HG03175 (cell line): Measurements from ENCODE around the gene CEP120.
"Not testable (repeated sequence)": the region's sequence is repeated elsewhere in the genome, so short reads cannot be mapped to it uniquely, and the experiment has no call there.

ENCODE experiments used
- ATAC-seq: cut with Tn5 transposase; IDR thresholded peaks from one replicate; pipeline ENCODE4 v1.9.1; 2021; ENCODE audit warnings: mild to moderate bottlenecking, moderate library complexity; ENCODE audit not compliant: unreplicated experiment

CEP120 gene

DNA sequence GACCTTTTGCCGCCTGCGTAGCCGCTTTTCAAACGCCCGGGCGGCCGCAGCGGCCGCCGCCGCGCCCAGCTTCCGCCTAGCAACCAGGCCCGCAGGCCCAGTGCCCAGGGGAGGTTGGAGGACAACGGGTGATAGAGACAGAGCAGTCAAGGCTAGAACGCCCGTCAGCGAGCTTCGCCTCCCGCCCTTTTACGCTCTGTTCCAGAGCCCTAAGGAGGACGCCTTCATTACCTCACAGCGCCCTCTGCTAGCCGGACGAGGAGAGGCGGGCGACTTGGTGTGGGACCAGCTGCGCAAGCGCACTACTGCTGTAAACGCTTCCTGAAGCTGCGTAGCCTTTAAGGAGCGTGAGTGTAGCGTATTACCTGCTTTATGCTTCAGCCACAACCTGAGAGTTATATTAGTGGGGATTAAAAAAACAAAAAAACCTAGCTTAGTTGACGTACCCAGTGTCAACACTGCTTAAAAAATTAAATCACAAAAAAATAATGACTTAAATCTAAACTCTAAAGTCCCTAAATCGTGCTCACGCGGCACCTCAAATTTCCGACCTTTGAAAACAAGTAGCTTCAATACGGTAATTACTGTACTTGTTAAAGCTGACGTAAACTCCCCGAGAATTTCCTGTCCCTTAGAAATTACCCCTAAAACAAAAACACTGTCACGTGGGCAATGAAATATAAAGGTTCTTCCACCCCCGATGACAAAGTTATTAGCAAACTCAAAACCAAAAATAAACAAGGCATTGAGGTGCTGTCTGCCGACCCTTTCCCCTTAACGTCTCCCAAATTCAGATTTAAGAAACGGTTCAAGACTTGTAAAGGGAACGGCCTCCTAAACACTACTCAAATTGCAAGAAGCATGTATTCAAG is at the start of gene CEP120:
Gene CEP120, minus strand, starts transcription at position 126 of the 872 bp plus-strand sequence. CDS start 405 bp downstream, outside the sequence.
- ATAC-seq = peak; percentile 98

DNA sequence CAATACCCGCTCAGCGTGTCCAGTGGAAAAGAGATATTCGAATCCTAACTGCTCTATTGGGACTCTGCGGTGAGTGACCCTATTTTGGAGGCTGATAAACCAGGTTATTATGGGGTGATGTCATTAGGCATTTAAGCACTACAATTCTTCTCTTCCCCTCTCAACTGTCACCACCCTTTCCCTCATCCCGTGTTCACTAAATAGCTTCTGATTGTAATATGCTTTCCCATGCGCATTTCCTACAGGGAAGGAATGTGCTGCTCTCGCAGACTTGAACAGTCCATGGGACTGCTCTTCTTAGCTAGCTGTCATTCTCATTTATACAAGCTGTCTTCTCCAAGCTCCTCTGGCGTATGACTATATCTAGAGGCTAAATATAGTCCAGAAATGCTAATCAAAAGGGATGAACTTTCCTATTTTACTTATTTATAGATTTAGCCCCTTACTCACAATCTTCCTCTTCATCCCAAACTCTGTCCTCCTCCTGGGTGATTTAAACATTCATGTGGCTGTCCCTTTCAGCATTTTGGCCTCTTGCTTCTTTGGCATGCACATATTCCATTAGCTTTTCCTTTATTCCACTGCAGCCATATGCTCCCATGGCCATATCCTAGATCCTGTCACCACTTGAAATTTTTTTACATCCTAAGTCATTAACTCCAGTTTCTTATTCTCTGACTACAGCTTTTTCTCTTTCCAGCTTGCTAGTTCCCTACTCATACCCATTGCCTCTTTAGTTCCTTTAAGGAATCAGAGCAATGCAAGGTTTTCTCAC is 49.1 kb upstream of the CEP120 start:
- no peak for ATAC-seq

DNA sequence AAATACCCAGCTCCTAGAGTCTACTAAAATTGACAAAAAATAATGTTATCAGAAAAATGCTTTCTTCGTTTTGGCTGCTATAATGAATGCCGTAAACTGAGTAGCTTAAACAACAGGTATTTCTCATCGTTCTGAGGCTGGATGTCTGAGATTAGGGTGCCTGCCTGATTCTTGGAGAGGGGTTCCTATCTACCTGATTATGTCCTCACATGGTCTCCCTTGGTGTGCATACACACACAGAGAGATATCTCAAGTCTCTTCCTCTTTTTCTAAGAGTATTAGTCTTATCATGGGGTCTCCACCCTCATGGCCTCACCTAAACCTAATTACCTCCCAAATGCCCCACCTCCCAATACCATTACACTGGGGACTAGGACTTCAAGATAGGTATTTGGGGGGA is 48.2 kb upstream of the CEP120 start:
- ATAC-seq = no peak

DNA sequence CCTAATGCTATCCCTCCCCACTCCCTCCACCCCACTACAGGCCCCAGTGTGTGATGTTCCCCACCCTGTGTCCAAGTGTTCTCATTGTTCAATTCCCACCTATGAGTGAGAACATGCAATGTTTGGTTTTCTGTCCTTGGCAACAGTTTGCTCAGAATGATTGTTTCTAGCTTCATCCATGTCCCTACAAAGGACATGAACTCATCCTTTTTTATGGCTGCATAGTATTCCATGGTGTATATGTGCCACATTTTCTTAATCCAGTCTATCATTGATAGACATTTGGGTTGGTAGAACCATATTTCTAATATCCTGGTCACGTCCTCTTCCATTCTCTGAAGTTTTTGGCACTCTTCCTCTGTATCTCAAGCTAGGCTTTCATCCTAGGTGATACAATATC is 43.6 kb upstream of the CEP120 start:
- ATAC-seq = not testable (repeated sequence)

DNA sequence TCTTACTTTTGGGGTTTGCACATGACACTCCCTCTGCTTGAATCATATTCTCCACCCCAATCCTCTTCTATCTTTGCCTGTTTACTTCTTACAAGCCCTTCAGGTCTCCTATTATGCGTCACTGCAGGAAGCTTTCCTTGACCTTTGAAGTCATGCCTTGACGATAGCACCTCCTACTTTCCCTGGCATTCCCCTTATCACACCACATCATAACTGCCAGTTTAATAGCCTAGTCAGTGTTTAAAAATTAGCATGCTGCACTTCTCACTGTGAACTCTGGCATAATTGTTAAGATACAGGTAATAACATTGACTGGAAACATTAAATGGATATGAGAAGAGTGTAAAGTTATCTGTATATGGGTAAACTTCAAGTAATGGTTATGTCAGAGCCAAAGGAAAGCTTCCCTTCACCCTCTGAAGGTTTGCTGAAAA is 37.1 kb upstream of the CEP120 start:
- ATAC-seq = no peak

DNA sequence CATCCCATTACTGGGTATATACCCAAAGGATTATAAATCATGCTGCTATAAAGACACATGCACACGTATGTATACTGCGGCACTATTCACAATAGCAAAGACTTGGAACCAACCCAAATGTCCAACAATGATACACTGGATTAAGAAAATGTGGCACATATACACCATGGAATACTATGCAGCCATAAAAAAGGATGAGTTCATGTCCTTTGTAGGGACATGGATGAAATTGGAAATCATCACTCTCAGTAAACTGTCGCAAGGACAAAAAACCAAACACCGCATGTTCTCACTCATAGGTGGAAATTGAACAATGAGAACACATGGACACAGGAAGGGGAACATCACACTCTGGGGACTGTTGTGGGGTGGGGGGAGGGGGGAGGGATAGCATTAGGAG is 35.8 kb upstream of the CEP120 start:
- not testable (repeated sequence) for ATAC-seq

DNA sequence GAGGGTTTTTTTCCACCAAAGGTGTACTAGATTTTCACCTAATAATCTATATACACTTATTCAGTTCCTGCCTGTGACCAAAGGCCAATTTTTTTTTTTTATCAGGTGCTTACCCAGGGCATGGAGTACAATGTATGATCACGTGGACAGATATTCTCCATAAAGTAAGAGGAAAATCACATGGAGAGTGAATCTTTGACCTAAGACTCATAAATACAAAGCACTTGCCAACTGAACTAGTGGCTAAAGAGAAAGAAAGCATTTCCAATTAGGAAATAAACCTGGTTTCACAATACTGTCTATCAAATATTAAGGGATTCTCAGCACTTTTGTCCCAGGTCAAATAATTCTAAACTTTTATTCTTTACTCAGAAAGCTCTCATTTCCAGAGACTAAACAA is 33.0 kb upstream of the CEP120 start:
- ATAC-seq = no peak

DNA sequence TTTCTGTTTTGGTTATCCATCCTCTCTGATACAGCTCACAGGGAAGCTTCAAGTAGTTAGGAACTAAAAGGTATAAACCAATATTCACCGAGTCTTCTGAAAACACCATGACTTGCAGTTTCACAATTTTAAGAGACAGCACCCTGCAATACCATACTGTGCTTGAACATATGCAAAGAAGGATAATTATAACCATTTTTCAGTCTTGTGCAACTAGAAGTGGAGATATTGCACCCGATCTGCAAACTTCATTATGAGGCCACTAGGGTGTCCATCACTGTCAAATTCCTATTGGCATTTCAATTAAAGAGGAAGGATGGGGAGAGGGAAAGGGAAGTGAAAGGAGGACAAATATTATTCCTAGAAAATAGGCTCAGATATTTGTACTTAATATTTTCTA is 32.4 kb upstream of the CEP120 start:
- ATAC-seq = peak; percentile 92

DNA sequence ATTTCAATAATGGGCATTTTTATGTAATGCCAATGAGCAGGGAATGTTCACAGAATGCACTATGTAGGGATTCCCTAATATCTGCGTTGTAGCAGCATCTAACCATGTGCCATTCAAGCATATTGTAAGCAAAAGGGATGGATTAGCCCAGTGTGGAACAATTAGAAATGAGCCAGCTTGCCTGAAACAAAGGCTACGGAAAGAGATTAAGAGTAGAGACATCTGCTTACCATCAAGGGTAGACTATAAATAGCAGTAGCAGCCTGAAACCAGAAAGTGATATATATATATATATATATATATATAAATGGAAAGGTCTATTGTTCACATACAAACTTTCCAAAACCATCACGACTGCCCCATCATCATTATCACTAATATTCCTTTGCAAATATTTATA is 31.9 kb upstream of the CEP120 start:
- ATAC-seq = peak; percentile 46

DNA sequence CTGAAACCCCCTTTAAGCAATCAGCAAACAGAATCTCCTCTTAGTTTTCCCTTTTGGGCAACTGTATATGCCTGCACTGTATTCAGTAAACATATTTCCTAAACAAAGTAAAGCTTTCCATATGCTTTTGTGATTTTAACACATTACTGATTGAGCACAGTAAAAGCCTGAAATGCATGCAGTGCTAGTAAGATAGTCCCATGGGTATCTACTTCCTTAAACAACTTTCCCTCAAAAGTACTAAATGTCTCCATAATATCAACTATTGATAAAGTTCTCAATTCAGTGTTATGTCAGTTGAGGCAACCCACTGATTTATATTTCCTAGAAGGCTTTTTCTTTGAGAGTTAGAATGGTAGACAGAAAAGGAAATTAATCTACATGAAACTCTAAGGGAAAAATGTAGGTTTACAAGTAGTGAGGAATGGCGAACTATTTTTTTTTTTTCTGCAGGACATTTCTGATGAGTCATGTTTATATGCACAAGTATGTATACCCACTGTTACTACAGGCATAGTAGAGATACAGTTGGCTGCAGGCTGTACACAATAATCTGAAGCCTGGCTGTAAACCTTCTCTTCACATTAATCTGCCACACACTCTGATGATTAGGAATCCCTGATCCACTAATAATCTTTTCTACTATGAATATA is 31.2 kb upstream of the CEP120 start:
- no peak for ATAC-seq

DNA sequence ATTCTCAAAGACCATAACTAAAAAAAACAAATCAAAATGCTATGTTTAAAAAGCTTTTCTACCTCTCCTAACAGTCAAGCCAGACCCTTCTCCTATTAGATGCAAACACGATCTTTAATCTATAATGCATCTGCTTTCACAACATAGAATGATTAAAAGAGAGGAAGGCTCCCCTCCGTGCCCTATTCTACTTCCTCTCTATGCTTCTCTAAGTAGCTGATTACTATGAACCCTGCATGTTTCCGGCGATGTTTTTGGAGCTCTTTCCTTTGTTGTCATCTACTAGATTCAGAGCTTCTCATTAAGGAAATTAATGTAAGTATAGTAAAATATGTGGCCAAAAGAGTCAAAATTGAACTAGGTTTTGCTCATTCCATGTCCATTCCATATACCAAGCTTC is 29.2 kb upstream of the CEP120 start:
- no peak for ATAC-seq

DNA sequence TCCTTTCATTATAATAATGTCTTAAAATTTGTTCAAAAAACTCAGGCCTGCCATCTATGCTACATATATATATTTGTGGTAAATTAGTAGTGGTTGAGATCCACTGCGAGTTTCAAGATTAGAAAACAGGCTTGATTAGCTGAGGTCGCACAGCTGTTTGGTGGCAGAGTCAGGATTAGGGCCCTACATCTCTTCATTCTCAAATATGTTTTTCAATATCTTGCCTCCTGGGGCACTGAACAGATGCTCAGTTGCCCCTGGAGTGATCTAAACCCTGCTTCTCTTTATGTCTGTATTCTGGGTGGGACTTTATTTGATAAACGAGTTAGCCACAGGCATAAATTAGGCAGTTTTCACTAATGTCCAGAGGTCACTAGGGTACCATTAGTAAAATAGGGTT is 27.8 kb upstream of the CEP120 start:
- ATAC-seq = no peak

DNA sequence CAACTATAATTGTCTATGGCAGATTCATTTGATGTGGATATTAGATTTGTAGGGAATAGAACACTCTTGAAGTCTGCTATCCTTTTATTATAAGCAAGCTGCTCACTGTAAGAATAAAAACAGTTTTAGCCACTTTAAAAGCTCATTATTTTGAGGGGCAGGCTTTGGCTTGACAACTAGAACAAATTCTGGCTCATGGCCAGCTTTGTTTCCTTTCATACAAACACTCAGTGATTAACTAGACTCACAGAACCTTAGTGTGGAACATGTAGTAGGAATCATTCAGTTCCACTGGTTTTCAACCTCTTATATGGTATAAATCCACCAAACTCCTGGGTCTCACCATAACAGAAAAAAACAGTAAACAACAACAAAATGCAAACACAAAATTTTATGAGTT is 27.4 kb upstream of the CEP120 start:
- ATAC-seq = no peak

DNA sequence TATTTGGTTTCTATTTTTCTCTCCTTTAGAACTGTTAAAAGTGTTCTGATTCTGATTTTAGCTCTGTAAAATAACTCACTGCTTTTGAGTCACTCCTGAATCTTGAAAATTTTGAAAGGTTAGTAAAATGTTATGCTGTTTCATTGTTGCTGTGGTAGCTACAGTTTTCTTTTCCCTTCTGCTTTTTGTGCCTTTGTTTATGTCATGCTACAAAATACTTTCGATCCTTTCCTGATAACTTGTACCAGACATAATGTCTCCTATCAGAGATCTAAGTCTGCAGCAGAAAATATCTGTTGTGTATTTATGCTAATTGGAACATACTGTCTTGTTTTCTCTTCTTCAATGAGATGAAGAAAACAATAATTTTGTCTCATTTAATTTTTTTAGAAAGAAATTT is 26.9 kb upstream of the CEP120 start:
- peak; percentile 14 for ATAC-seq

DNA sequence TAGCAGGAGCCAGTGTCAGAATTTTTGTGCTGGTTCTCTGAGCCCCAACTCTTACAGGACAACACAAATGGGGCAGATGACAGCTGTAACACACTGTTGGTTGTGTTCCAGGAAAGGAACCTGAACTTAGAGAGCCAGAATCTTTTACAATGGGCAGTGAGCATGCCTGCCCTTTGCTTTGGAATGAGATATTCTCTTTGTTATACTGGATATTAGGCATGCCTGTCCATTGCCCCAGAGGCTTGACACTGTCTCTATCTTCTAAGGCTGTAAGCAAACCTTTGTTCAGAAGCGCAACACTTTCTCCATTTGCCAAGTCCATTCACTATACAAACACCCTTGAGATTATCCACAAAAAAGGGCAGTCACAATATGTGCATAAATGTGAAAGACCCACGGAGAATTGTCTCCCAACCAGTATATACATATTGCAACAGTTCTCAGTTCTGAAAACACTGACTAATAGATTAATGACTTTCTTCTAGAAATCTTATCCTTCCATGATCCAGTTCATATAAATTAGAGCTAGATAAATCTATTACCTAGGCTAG is 26.3 kb upstream of the CEP120 start:
- ATAC-seq = no peak

DNA sequence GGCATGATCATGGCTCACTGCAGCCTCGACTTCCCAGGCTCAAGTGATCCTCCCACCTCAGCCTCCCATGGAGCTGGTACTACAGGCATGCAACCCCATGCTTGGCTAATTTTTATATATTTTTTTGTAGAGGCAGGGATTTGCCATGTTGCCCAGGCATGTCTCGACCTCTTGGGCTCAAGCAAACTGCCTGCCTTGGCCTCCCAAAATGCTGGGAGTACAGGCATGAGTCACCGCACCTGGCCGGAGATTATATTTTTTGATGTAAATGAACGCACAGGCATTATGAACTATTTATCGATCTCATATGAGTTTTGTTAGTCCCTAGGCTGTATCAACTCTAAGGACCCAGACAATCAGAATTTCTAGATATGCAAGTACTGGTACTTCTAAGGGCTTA is 25.5 kb upstream of the CEP120 start:
- no peak for ATAC-seq

DNA sequence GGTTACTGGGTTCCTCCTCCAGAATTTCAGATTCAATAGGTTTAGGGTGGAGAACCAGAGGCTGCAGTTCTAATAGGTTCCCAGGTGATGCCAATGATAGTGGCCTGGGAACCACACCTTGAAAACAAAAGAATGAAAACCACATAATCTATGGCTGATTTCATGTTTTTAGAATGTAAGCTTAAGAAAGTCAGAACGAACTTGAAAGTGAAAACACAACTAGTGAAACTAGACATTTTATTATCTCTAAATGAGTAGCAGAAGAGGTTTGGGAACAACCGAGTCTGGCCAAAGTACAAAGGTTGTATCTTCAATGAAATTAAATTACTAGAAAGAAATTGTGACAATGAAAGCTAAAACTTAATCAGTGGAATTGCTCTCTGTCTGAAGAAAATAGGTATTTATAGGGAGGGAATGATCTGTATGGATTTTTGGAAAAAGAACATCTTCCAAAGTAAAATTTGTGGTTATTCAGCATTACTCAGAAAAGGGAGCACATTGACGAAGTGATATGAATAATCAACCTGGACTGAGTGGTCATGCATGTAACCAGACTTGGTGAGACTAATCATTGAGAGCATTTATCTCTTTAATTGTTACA is 24.9 kb upstream of the CEP120 start:
- ATAC-seq = peak; percentile 88

DNA sequence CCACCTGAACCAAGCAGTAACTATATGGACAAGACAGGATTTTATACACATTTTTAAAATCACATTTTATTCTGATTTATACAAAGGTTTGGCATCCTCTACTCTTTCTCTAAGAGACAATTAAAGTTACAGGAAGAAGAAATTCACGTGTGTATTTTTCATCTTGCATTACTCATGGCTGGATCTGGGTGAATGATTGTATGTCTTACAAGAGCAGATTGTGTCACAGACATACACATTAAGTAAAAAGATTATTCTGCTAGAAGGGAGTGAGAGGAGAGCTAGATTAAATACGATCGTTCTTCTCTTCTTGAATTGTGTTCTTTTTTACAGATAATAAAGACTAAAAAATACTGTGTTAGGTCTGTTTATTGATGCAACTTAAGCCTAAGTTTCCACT is 20.8 kb upstream of the CEP120 start:
- ATAC-seq = no peak

DNA sequence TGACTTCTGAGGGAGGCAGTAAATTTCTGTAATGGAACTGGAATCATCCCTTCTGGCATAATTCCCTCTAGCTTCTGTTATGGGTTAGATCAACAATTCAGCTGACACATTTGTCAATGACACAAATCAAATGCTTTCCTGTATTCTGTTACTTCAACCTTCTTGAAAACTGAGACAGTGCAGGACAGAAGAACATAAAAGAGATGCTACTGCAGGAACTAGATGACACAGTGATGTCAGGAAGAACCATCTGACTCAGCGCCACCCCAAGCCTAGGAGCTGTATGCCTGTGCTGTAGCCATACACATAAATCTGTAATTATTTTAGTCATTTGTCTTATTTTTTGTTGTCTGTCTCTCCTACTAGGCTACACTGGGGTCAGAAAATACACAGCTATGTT is 18.2 kb upstream of the CEP120 start:
- no peak for ATAC-seq

DNA sequence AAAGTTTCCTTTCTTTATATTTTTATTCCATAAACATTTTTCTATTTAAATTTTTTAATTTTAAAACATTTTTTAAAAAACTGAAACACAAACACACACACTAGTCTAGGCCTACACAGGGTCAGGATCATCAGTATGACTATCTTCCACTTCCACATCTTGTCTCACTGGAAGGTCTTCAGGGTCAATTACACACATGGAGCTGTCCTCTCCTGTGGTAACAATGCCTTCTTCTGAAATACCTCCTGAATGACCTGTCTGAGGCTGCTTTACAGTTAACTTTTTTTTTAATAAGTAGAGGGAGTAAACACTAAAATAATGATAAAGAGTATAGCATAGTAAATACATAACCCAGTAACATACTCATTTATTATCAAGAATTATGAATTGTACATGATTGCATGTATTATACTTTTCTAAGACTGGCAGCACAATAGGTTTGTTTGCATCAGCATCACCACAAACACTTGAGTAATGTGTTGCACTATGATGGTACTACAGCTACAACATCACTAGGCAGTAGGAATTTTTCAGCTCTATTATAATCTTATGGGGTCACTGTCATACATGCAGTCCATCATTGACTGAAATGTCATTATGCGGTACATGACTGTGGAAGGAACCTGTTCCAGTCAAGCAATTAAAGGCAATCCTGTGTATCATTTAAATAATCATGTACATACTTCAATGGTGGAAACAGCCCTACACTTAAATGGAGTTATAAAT is 17.4 kb upstream of the CEP120 start:
- no peak for ATAC-seq
